CD4-positive, alpha-beta T cell treated with Interleukin-10 for 1 hour (primary cell): ENCODE data around the gene CCDC127.
"Not testable (repeated sequence)": the region's sequence is repeated elsewhere in the genome, so short reads cannot be mapped to it uniquely, and the experiment has no call there.

Experiments used
- DNase-seq: peaks from one replicate; pipeline ENCODE4 v3.0.0-alpha.2; 2020

The CCDC127 gene

GRCh38 chr5:170971-171800, 46.8 kb downstream of the CCDC127 start:
- no peak for DNase-seq

- DNase-seq = no peak
These were observed 48.2 kb downstream of the CCDC127 start for GRCh38 chr5:169728-170094.

- no peak for DNase-seq
These were observed 48.8 kb downstream of the CCDC127 start for GRCh38 chr5:169071-169727.

GRCh38 chr5:167982-168660, 49.8 kb downstream of the CCDC127 start:
- DNase-seq = no peak

- DNase-seq = no peak
These were observed 50.4 kb downstream of the CCDC127 start for GRCh38 chr5:167511-167910.

- no peak for DNase-seq
These were observed 51.2 kb downstream of the CCDC127 start for GRCh38 chr5:166441-167372.

GRCh38 chr5:164783-165182, 53.2 kb downstream of the CCDC127 start:
- DNase-seq = not testable (repeated sequence)

GRCh38 chr5:164244-164643, 53.7 kb downstream of the CCDC127 start:
- no peak for DNase-seq

GRCh38 chr5:163841-164240, 54.1 kb downstream of the CCDC127 start:
- DNase-seq = no peak

- no peak for DNase-seq
These were observed 54.7 kb downstream of the CCDC127 start for GRCh38 chr5:163338-163620.

- no peak for DNase-seq
These were observed 55.2 kb downstream of the CCDC127 start for GRCh38 chr5:162565-163337.

GRCh38 chr5:162190-162564, 55.8 kb downstream of the CCDC127 start:
- DNase-seq = no peak

- no peak for DNase-seq
These were observed 56.2 kb downstream of the CCDC127 start for GRCh38 chr5:161803-162110.

- no peak for DNase-seq
These were observed 56.8 kb downstream of the CCDC127 start for GRCh38 chr5:160921-161802.

- DNase-seq = no peak
These were observed 57.8 kb downstream of the CCDC127 start for GRCh38 chr5:160173-160510.

- no peak for DNase-seq
These were observed 58.3 kb downstream of the CCDC127 start for GRCh38 chr5:159448-160172.

GRCh38 chr5:158807-159447, 59.0 kb downstream of the CCDC127 start:
- no peak for DNase-seq

- DNase-seq = no peak
These were observed 60.2 kb downstream of the CCDC127 start for GRCh38 chr5:157801-158200.

- DNase-seq = no peak
These were observed 60.7 kb downstream of the CCDC127 start for GRCh38 chr5:157126-157715.
